ENCODE data around the gene UXS1. TPM values are rescaled to one million over a fixed set of nuclear protein-coding genes. Genes with fewer than 3 reads are reported as not detected.
"Not testable (repeated sequence)": the region's sequence is repeated elsewhere in the genome, so short reads cannot be mapped to it uniquely, and the experiment has no call there.

The UXS1 gene
- total RNA-seq, 2 donors from 2014 or later: 43.0 to 44.6 TPM

DNA sequence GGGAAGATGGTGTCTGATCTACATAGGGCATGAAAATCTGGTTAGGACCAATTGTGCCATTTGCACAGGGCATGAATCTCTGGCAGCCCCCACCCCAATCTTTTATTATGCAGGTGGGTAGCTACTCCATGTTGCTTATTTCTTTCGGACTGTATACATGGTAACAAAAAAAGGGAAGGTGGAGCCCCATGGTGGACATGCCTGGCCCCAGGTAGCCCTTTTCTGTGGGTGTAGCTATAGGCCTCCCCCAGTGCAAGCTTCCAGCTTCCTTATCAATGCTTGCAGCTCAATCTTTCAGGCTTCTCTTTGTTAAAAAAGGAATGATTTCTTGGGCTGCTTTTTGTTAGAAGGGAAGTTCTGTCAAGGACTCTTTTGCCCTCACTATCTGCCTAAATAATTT, 14.3 kb upstream of the UXS1 start:
- no peak for DNase-seq
- TF ChIP-seq, protein P1, sequence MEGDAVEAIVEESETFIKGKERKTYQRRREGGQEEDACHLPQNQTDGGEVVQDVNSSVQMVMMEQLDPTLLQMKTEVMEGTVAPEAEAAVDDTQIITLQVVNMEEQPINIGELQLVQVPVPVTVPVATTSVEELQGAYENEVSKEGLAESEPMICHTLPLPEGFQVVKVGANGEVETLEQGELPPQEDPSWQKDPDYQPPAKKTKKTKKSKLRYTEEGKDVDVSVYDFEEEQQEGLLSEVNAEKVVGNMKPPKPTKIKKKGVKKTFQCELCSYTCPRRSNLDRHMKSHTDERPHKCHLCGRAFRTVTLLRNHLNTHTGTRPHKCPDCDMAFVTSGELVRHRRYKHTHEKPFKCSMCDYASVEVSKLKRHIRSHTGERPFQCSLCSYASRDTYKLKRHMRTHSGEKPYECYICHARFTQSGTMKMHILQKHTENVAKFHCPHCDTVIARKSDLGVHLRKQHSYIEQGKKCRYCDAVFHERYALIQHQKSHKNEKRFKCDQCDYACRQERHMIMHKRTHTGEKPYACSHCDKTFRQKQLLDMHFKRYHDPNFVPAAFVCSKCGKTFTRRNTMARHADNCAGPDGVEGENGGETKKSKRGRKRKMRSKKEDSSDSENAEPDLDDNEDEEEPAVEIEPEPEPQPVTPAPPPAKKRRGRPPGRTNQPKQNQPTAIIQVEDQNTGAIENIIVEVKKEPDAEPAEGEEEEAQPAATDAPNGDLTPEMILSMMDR (conservative IDR thresholded peaks at IDR 0.05): no peak
- no peaks in the 10 kb centered on the region for H3K36me3 ChIP-seq (ENCODE audit: control insufficient read depth, insufficient read depth, low read length)
- no peaks in the 10 kb centered on the region for H3K36me3 Mint-ChIP-seq (ENCODE audit: low read depth)
- H3K27ac Mint-ChIP-seq: no peak overlapping the region
- WGBS, 2 experiments (ENCODE audit: insufficient coverage in 1 of 2, insufficient read length in 1 of 2): 91 to 100% methylated on average over 1 of the region's 1 CpG
- peaks cover 5% of the 10 kb centered on the region for H3K4me1 ChIP-seq (ENCODE audit: control insufficient read depth, insufficient read depth, low read length)
- H3K27ac ChIP-seq (ENCODE audit: low read depth, low read length): no peak overlapping the region
- H3K4me1 Mint-ChIP-seq: peaks cover 13% of the 10 kb centered on the region
- no peak overlapping the region for H3K4me3 ChIP-seq (ENCODE audit: low read length)
- no peak overlapping the region for H3K9ac ChIP-seq (ENCODE audit: extremely low read depth, low read length, poor library complexity, severe bottlenecking)
- H3K27me3 ChIP-seq (ENCODE audit: control insufficient read depth, insufficient read depth, low read length, poor library complexity, severe bottlenecking): no peaks in the 10 kb centered on the region
- peaks cover 1% of the 10 kb centered on the region for H3K27me3 Mint-ChIP-seq (ENCODE audit: insufficient read depth)
- peaks cover 19% of the 10 kb centered on the region for H3K9me3 Mint-ChIP-seq
- no peak overlapping the region for H3K4me3 Mint-ChIP-seq
- no peaks in the 10 kb centered on the region for H3K9me3 ChIP-seq (ENCODE audit: control insufficient read depth, low read length)

DNA sequence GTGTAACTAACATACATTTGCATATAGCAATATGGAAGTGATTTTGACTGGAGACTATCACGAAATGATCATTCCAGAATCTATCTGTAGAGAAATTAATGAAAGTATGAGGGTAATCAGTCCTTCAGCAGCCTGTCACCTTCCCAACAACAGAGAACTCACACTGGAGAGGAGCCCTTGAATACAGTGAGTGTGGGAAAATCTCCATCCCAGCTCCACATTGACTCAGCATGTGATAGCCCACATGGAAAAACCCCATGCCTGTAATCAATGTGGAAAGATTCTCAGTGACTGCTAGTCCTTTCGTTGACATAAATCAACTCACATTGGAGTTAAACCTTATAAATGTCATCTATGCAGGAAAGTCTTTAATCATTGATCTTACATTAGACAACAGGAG, 13.1 kb upstream of the UXS1 start:
- no peaks in the 10 kb centered on the region for H3K27me3 ChIP-seq (ENCODE audit: control insufficient read depth, insufficient read depth, low read length, poor library complexity, severe bottlenecking)
- peaks cover 5% of the 10 kb centered on the region for H3K4me1 ChIP-seq (ENCODE audit: control insufficient read depth, insufficient read depth, low read length)
- H3K9me3 ChIP-seq (ENCODE audit: control insufficient read depth, low read length): no peaks in the 10 kb centered on the region
- no peak overlapping the region for H3K27ac ChIP-seq (ENCODE audit: low read depth, low read length)
- DNase-seq: no peak
- Mint-ChIP-seq H3K9me3 (peaks cover 19% of the 10 kb centered on the region), H3K27ac (no peak overlapping the region), H3K27me3 (ENCODE audit: insufficient read depth) (peaks cover 2% of the 10 kb centered on the region), H3K36me3 (ENCODE audit: low read depth) (no peaks in the 10 kb centered on the region), H3K4me3 (no peak overlapping the region), H3K4me1 (peaks cover 13% of the 10 kb centered on the region)
- TF ChIP-seq, protein P1 (conservative IDR thresholded peaks at IDR 0.05): no peak
- H3K9ac ChIP-seq (ENCODE audit: extremely low read depth, low read length, poor library complexity, severe bottlenecking): no peak overlapping the region
- no peak overlapping the region for H3K4me3 ChIP-seq (ENCODE audit: low read length)
- H3K36me3 ChIP-seq (ENCODE audit: control insufficient read depth, insufficient read depth, low read length): no peaks in the 10 kb centered on the region
- WGBS, 2 experiments (ENCODE audit: insufficient coverage in 1 of 2, insufficient read length in 1 of 2): 80 to 95% methylated on average over 1 to 2 of the region's 2 CpGs

- Mint-ChIP-seq H3K4me3 (no peak overlapping the region), H3K36me3 (ENCODE audit: low read depth) (no peaks in the 10 kb centered on the region), H3K9me3 (peaks cover 19% of the 10 kb centered on the region), H3K4me1 (peaks cover 4% of the 10 kb centered on the region), H3K27me3 (ENCODE audit: insufficient read depth) (peaks cover 2% of the 10 kb centered on the region), H3K27ac (no peak overlapping the region)
- Histone ChIP-seq H3K9me3 (ENCODE audit: control insufficient read depth, low read length) (no peaks in the 10 kb centered on the region), H3K4me1 (ENCODE audit: control insufficient read depth, insufficient read depth, low read length) (no peaks in the 10 kb centered on the region), H3K27ac (ENCODE audit: low read depth, low read length) (no peak overlapping the region), H3K36me3 (ENCODE audit: control insufficient read depth, insufficient read depth, low read length) (no peaks in the 10 kb centered on the region), H3K27me3 (ENCODE audit: control insufficient read depth, insufficient read depth, low read length, poor library complexity, severe bottlenecking) (no peaks in the 10 kb centered on the region), H3K4me3 (ENCODE audit: low read length) (no peak overlapping the region), H3K9ac (ENCODE audit: extremely low read depth, low read length, poor library complexity, severe bottlenecking) (no peak overlapping the region)
- no peak for DNase-seq
- 92% methylated on average over 4 of the region's 5 CpGs; no CpG with 5 or more reads in 1 of the 2 experiments for WGBS, 2 experiments (ENCODE audit: insufficient coverage in 1 of 2, insufficient read length in 1 of 2)
- TF ChIP-seq, protein P1 (conservative IDR thresholded peaks at IDR 0.05): no peak
Measured at GRCh38 chr2:106205488-106205887, 11.4 kb upstream of the UXS1 start.

GRCh38 chr2:106204551-106204950, 10.4 kb upstream of the UXS1 start:
- H3K27me3 Mint-ChIP-seq (ENCODE audit: insufficient read depth); H3K27ac Mint-ChIP-seq; H3K36me3 Mint-ChIP-seq (ENCODE audit: low read depth); H3K36me3 ChIP-seq (ENCODE audit: control insufficient read depth, insufficient read depth, low read length); H3K4me3 ChIP-seq (ENCODE audit: low read length); H3K4me1 ChIP-seq (ENCODE audit: control insufficient read depth, insufficient read depth, low read length); H3K27me3 ChIP-seq (ENCODE audit: control insufficient read depth, insufficient read depth, low read length, poor library complexity, severe bottlenecking); DNase-seq; H3K4me3 Mint-ChIP-seq; H3K27ac ChIP-seq (ENCODE audit: low read depth, low read length); H3K9ac ChIP-seq (ENCODE audit: extremely low read depth, low read length, poor library complexity, severe bottlenecking); H3K4me1 Mint-ChIP-seq; H3K9me3 ChIP-seq (ENCODE audit: control insufficient read depth, low read length): not testable (repeated sequence)
- peaks cover 19% of the 10 kb centered on the region for H3K9me3 Mint-ChIP-seq
- 70% methylated on average over 1 of the region's 1 CpG; no CpG with 5 or more reads in 1 of the 2 experiments for WGBS, 2 experiments (ENCODE audit: insufficient coverage in 1 of 2, insufficient read length in 1 of 2)

Data from endodermal cell (in vitro differentiated cells).